Thyroid gland (tissue), 4 donors: Measurements from ENCODE around the gene ANO7. TPM values are rescaled to one million over a fixed set of nuclear protein-coding genes. Genes with fewer than 3 reads are reported as not detected.

Source experiments
- DNase-seq, 2 donors: peaks; one replicate each; pipeline ENCODE4 v3.0.0-alpha.2; 2019
- H3K27ac ChIP-seq, 3 donors: fragments of 200-600 bp; sonication (generic); 1 replicate in 2 of 3; 2 replicates in 1 of 3; pipeline ENCODE4 v1.5.1; 2016 to 2019; ENCODE audit warnings: mild to moderate bottlenecking in 1 of 3, moderate library complexity in 1 of 3
- H3K27me3 ChIP-seq: fragments of 200-600 bp; sonication (generic); one replicate; pipeline ENCODE4 v1.5.1; 2019
- H3K36me3 ChIP-seq, 2 donors: fragments of 200-600 bp; sonication (generic); one replicate each; pipeline ENCODE4 v1.5.1; 2016 to 2019
- H3K4me1 ChIP-seq, 2 donors: fragments of 200-600 bp; sonication (generic); one replicate each; pipeline ENCODE4 v1.5.1; 2017 to 2019
- H3K4me3 ChIP-seq, 3 donors: fragments of 200-600 bp; sonication (generic); replicated peaks in 1 of 3; 1 replicate in 2 of 3; 2 replicates in 1 of 3; pipeline ENCODE4 v1.5.1; 2016; ENCODE audit warnings: mild to moderate bottlenecking in 1 of 3
- H3K9me3 ChIP-seq: fragments of 200-600 bp; sonication (generic); one replicate; pipeline ENCODE4 v1.5.1; 2017
- CTCF ChIP-seq, 6 experiments: fragments of 200-600 bp in 3 of 6; fragments of 450-650 bp in 3 of 6; sonication (generic) in 3 of 6; IDR thresholded peaks; one replicate each; pipeline ENCODE4 v1.5.1; 2016 to 2019; ENCODE audit warnings: antibody characterized with exemption in 6 of 6, mild to moderate bottlenecking in 2 of 6, inconsistent platforms in 1 of 6, moderate library complexity in 1 of 6
- POLR2A ChIP-seq, 2 donors: fragments of 450-650 bp; IDR thresholded peaks; one replicate each; pipeline ENCODE4 v1.6.1; 2017; ENCODE audit warnings: antibody characterized with exemption in 2 of 2, mild to moderate bottlenecking in 2 of 2, moderate library complexity in 1 of 2
- WGBS, 2 donors: methylation state at CpG; one replicate each; pipeline ENCODE4 v1.1.5; 2017; 5-methylcytosine and 5-hydroxymethylcytosine counted together
- intact Hi-C: fragments of 100-400 bp; cut with DNase I; formaldehyde crosslinking; loops from one replicate; pipeline ENCODE4 v1.15.1; 2023
- total RNA-seq, 4 donors: library from RNA; depleted of rRNA; stranded (reverse); fragments of >200 nt; gene quantifications; one replicate each; pipeline ENCODE4 v1.2.3, GENCODE V29; 2016

Gene ANO7
- total RNA-seq, 4 donors from 2014 or later = 0.94 to 1.8 (median 0.98) TPM; not detected in 1

GRCh38 chr2:241163601-241164118 lies 24.8 kb upstream of the ANO7 start:
- intact Hi-C loops = no loop called here
- no peak overlapping the region for H3K4me3 ChIP-seq
- no peak overlapping the region for H3K27ac ChIP-seq

GRCh38 chr2:241168366-241168765 lies 20.1 kb upstream of the ANO7 start:
- Histone ChIP-seq H3K36me3 (peaks cover 47 to 65% of the 10 kb centered on the region in 2 donors), H3K9me3 (no peaks in the 10 kb centered on the region), H3K4me3 (no peak overlapping the region), H3K27me3 (no peaks in the 10 kb centered on the region), H3K4me1 (peaks cover 0 to 4% of the 10 kb centered on the region in 2 donors), H3K27ac (no peak overlapping the region)
- intact Hi-C loops = no loop called here
- WGBS, 2 donors = 97 to 98% methylated on average over 15 of the region's 15 CpGs
- DNase-seq = no peak
- TF ChIP-seq CTCF (IDR thresholded peaks at IDR 0.05) (no peak), POLR2A (IDR thresholded peaks at IDR 0.05) (no peak)

More at GRCh38 chr2:241163601-241164118, 24.8 kb upstream of the ANO7 start:
- TF ChIP-seq POLR2A (IDR thresholded peaks at IDR 0.05) (no peak), CTCF (IDR thresholded peaks at IDR 0.05) (no peak)
- Histone ChIP-seq H3K4me1 (peaks cover 17 to 26% of the 10 kb centered on the region in 2 donors), H3K27me3 (no peaks in the 10 kb centered on the region), H3K9me3 (no peaks in the 10 kb centered on the region), H3K36me3 (peaks cover 30 to 45% of the 10 kb centered on the region in 2 donors)
- peak in 1 of 2 donors; percentile 11 for DNase-seq
- 72 to 86% methylated on average over 3 of the region's 3 CpGs for WGBS, 2 donors

GRCh38 chr2:241173557-241173956 lies 14.9 kb upstream of the ANO7 start:
- H3K4me1 ChIP-seq = no peaks in the 10 kb centered on the region
- no peak overlapping the region for H3K4me3 ChIP-seq
- intact Hi-C loops = no loop called here
- TF ChIP-seq CTCF (IDR thresholded peaks at IDR 0.05) = no peak
- no peak overlapping the region for H3K27ac ChIP-seq
- DNase-seq = no peak
- no peaks in the 10 kb centered on the region for H3K27me3 ChIP-seq
- H3K9me3 ChIP-seq = no peaks in the 10 kb centered on the region
- 97 to 98% methylated on average over 2 of the region's 2 CpGs for WGBS, 2 donors
- H3K36me3 ChIP-seq = peaks cover 21 to 31% of the 10 kb centered on the region in 2 donors

- Histone ChIP-seq H3K4me3 (no peak overlapping the region), H3K36me3 (peaks cover 6 to 14% of the 10 kb centered on the region in 2 donors), H3K27ac (no peak overlapping the region), H3K4me1 (no peaks in the 10 kb centered on the region), H3K27me3 (no peaks in the 10 kb centered on the region), H3K9me3 (no peaks in the 10 kb centered on the region)
- intact Hi-C loops = no loop called here
- WGBS, 2 donors = 97% methylated on average over 11 to 12 of the region's 12 CpGs
- TF ChIP-seq CTCF (IDR thresholded peaks at IDR 0.05) (no peak), POLR2A (IDR thresholded peaks at IDR 0.05) (no peak)
- no peak for DNase-seq
Measured at GRCh38 chr2:241177526-241178334, 10.7 kb upstream of the ANO7 start.

GRCh38 chr2:241178961-241179360 lies 9.5 kb upstream of the ANO7 start:
- Histone ChIP-seq H3K27me3 (no peaks in the 10 kb centered on the region), H3K9me3 (no peaks in the 10 kb centered on the region), H3K36me3 (peaks cover 6 to 20% of the 10 kb centered on the region in 2 donors), H3K4me3 (no peak overlapping the region), H3K27ac (no peak overlapping the region), H3K4me1 (no peaks in the 10 kb centered on the region)
- no peak for DNase-seq
- intact Hi-C loops = no loop called here
- WGBS, 2 donors = 87 to 94% methylated on average over 4 of the region's 4 CpGs
- TF ChIP-seq CTCF (IDR thresholded peaks at IDR 0.05) (no peak), POLR2A (IDR thresholded peaks at IDR 0.05) (no peak)
